HG03575 (cell line): Measurements from ENCODE around the gene STT3B.

Experiments used
- ATAC-seq: cut with Tn5 transposase; IDR thresholded peaks from one replicate; pipeline ENCODE4 v1.9.1; 2021; ENCODE audit not compliant: unreplicated experiment, insufficient number of reproducible peaks, low FRiP score; ENCODE audit errors: extremely low read depth

The STT3B gene

DNA sequence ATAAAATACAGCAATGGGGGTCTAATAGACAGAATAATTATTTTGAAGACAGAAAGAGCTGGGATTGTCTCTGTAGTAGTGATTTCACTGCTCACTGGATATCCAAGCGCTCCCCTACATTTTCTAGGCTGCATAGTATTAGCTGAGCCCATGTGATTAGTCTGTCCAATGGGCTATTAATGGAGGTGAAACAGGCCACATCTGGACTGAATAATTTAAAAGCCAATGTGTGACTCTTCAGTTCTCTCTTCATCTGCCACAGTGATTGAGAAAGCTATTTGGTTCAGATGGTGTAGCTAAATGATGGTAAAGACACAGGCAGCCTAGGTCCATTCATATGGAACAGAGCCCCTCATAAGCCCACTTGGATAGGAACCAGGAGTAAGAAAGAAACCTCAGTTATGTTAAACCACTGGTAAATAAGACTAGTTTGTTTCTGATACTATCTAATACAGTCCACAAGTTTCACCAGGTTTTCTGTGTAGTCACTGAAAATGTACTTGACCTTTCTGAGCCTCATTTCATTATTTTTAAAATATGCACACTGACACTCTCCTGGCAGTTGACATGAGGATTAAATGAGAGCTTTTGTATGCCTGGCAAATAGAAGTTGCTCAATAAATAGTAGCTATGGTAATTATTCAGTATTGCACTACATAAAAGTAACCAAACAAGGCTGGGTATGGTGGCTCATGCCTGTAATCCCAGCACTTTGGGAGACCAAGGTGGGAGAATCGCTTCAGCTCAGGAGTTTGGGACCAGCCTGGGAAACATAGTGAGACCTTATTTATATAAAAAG lies 17.0 kb upstream of the STT3B start:
- no peak for ATAC-seq

DNA sequence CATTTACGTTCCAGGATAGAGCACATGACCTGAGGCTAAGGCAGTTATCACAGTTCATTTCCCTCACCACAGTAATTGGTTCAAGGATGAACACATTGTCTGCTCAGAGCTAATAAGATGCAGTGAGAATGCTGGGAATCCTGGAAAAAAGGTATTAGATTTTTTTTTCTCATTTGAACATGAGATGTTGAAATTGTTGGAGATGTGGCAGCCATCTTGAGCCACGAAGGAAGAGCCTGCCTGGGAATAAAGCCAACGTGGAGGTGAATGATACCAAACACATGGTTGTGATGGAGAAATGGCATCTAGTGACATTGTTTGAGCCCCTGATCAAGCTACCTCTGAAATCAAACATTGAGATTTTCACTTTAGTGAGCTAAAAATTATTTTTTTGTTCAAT lies 16.0 kb upstream of the STT3B start:
- no peak for ATAC-seq

DNA sequence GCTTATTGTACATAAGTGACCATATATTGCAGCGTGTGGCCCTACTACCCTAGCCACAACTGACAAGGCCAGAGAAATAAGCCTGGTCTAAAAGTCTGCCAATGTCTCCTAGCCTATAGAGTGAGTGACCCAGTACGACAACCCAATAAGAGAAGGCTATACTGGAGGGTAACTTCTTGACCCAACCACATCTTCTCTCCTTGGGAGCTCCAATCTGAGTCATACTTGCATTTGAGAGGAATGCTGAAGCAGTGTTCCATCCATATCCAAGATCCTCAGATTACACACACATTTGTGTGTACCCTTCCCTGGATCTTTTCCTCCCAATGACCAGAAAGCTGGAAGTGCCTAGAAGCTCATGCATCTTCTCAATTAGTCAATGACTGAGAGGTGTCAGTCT lies 11.3 kb upstream of the STT3B start:
- no peak for ATAC-seq

DNA sequence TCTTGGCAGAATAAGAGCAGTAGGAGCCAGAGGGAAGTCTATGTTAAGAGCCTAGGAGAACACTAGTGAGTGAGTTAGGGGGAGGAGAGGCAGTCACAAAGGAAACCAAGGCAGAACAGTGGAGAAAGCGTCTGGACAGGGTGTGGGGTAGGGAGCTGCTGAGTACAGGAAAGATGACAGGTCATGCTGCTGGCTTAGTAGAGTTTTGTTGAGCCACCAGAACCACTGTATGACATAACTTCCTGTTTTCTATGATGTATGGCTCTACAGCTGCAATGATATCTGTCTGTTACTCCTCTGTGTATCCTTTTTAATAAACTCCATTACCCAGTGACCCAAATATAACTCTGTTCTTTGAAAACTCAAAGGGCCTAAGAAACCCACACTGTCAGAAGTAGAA lies 10.6 kb upstream of the STT3B start:
- ATAC-seq: no peak

DNA sequence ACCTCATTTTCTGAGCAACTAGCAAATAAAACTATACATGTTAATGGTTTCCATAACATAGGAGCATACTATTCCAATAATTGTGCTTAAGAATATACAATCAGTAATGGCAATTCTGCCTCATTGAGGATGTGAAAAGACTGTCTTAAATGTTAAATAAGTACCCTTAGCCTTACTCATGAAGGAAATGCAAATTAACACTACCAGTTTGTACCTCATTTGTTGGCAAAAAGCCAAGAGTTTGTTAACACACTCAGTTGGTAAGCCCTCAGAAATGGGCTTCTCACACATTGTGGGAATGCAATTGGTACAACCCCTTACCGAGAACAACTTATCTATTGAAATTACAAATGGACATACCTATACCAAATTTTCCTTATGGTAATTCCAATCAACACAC lies 9.2 kb upstream of the STT3B start:
- ATAC-seq: no peak

DNA sequence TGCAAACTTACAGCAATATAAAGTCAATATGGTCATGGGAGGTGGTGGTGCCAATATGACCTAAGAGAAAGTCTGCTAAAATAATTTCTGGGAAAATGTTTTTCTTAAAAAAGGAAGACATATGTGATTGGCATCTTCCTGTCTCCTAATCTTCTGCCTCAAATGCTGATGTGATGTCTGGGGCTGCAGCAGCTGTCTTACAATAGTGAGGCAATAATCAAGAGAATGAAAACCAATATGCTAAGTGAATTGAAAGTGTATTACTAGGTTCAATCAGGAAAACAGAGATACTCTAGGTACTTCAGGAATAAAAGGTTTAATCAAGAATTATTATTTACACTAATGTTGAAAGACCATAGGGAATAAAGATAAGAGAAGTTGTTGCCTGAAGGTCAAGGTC lies 7.2 kb upstream of the STT3B start:
- ATAC-seq: no peak

DNA sequence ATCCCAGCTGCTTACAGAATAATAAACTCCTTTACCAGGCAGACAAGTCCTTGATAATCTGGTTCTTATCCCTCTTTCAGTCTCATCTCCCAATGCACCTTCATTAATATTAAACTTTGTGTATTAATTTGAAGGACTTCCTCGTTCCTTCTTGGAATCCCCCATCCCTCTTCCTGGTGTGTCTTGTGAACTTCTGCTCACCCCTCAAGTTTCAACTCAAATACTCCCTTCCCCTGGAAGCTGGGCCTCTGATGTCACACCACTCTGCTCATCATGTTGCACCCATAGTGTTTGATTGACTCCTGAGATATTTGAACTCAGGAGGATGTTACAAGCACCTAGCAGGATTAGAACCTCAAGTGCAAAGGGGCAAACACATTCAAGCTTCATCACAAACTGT lies 3.3 kb upstream of the STT3B start:
- no peak for ATAC-seq

DNA sequence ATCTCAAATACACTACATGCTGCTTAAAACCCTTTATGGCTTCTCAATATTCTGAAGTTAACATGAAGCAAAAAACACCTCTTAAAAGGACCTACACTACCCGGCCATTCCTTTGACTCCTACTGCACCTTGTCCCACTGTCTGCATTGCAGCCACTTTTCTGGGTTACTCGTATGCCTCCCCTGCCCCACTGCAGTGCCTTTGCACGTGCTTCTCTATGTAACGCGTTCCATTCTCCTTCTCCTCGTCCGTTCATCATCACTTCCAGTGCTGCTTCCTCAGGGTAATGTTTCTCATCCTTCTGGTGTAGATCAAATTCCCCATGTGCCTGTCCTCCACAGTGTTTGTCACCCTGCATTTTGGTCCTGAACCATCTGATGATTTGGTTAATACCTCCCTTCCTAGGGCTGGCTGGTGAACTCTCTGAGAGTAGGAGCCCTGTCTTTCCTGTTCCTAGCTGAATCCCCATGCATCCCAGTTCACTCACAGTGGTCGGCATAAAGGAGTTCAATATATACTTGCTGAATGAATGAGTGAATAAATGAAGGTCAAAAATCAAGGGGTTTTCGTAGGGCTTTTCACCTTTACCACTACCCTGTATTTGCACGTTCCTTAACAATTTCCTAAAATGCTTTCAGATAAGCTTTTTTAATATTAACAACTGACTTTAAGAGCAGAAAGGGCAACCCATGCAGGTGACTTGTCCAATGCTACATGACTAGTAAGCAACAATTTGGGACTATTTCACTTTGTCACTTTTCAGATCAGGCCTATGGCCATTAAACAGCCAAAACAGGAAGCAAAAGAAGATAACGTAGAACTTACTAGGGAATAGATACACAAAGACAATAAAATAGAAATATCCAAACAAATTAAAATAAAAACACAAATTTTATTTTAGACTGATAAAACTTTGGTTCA lies 2.4 kb upstream of the STT3B start:
- ATAC-seq: no peak

DNA sequence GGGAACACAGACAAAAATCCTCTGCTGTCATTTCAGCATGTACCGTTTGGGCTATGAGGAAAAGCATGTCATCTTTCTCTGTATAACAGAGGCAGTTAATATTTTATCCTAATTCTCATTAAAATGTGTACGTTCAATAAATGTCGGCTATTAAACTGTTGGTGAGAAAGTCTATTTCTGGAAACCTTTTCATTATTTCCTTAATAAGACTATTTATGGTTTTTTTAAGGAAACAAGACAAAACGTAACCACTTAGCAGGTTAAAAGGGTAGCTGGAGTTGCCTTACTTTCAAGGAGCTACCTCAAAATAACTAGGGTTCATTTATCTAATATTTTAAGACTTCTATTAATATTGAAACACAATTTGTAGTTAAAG lies 1.8 kb upstream of the STT3B start:
- ATAC-seq: no peak

DNA sequence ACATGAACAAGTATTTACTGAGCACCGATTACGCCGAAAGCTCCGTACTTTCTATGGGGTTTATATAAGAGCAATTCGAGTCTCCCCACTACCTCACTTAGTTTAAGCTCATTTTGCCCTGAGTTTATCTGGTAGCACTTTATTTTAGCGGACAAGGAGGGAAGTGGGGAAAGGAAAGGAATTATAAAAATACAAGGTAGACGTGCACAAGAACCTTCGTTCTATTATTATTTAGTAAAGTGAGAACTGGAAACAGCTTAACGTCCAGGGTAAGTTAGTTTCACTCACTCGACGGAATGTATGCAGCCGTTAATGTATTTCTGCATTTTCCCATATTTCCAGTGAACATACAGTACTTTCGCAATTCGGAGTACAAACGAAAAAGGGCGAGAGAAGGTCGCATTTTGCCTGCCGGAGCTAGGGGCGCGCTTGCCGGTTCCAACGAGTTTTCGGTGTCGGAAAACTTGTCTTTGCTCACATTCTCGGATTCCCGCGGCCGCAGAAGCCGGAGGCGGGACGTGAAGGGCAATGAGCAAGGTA lies 1.2 kb upstream of the STT3B start:
- ATAC-seq: no peak

DNA sequence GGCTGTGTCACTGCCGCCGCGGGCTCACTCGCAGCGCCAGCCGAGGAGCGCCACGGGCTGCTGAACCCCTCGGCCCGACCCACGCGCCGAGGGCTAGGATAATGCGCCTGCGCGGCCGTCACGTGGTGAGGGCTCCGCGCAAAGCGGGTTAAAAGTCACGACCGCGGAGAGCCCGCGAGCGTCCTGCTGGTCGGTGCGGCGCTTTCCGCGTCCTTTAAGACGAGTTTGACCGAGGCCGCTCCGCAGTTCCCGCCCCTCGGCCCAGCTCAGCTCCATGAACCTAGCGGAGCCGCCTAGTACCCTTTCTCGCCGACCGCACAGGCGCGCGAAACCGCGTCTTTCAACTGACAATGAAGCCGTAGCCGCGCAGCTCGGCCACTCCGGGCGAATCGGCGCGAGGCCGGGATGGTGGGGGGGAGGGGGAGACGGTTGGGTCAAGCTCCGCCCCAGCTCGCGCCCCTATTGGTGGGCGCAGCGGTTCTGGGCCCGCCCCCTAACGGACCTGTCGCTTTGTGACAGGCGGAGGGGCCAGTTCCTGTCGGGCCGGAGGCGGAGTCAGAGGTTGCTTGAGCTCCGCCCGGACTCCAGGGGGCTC lies 636 bp upstream of the STT3B start:
- peak; percentile 72 for ATAC-seq

DNA sequence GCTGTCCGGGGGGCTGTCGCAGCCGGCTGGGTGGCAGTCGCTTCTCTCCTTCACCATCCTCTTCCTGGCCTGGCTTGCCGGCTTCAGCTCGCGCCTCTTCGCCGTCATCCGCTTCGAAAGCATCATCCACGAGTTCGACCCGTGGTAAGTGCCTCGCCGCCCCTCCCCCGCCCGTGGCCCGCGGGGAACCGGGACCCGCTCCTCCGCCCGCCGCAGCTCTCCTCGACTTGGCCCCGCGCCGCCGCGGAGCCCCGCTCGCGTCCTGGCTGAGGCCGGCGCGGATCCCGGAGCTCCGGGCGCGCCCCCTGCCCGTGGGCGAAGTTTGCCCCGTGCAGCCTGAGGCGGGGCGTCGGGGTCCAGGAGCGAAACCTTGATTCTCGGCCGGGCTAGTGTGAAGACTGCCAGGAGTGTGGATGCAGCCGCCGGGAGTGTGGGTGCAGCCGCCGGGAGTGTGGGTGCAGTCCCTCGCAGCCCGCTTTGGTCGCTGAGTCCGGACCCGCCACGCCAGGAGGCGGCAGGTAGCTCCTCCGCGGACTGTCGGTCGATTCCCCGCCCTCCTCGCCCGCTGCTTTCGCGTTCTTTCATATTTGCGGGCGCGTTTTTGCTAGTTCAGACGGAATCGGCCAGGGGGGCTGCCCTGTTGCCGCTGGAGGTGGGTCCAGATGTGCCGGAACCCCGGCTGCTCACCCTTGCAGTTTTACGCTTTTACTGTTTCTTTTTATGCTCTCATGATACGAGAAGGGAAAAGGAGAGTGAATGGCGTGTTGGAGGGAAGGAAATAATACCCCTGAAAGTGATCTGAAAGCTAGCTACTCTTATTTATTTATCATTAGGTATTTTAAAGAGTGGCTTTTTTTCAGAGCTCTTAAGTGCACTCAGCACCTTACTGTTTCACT lies 692 bp downstream of the STT3B start:
- ATAC-seq: no peak

DNA sequence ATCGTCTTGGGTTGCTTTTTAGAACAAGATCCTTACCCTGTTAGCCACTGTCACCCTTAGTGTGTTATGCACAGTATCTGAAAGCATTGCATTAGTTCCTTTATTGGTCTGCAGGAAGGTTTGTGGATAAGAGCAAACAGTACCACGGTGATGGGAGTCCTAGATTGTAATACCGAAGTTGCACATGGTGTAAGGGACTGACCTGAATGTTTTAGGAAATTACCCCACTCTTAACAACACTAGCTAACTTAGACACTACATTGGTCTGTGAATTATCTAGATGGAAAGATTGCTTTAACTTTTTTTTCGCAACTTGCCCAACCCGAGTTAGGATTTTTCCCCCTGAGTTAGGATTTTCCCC lies 1.3 kb downstream of the STT3B start:
- ATAC-seq: no peak

DNA sequence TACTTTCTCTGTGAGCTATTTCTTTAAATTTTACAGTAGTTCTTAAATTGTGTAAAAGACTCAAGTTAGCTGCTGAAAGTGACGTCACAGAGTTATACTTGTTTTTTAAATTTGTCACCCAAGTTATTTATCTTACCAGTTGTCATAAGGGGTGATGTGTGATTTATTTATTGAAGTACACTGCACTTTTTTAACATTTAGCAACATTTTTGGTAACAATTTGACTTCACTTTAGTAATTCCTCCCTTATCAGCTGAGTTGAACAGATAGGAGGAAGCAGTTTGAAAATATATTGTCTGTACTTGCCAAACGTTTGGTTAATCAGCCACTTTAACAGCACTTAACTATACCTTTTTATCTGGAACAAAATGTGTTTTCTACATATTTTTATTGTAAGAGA lies 3.8 kb downstream of the STT3B start:
- no peak for ATAC-seq

DNA sequence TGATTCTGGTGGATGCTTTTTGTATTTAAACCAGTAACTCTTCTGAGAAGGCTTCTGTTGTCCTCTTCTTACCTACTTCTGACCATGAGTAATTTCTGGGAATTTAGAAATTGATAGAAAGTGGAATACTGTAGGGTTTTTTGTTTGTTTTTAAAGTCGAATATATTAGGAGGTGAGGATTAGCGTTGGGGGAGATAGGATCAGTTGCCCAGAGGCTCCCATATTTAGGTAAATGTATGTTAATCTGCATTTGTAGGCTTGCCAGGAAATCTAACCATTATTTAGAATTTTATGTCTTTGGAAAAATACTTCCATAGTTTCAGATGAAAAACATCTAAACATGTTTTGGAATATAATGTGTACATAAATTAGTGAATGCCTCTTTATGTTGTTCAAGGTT lies 6.1 kb downstream of the STT3B start:
- no peak for ATAC-seq

DNA sequence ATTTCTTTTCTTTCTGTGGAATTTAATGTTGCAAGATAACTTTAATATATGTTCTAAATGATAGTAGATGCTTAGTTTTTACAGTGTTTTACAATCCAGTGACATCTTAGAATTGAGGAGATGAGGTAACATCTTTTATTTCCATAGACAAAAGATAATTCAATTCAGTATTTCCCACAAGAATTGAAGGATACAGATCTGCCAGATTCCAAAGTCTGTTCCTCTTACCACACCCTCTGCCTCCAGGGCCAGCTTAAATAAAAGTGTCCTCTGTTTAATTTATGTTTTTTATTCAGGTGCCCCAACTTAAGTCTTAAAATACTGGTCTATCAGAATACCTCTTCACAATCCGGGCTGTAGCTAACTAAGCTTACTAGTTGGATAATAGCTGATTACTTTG lies 6.5 kb downstream of the STT3B start:
- ATAC-seq: no peak

DNA sequence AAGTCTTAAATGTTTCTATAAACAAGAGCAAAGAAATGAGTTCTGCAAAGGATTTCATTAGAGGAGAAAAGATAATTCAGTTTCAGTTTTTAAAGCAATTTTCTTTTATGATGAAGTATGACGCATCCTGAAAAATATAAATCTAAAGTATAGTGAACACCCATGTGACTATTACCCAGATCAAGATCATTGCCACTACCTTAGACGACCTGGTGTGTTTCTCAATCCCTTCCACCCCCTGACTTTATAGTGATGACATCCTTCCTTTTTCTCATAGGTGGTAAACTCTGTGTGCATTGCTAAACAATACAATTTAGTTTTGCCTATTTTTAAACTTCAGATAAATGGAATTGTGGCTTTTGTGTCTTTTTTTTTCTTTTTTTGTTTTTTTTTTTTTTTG lies 8.4 kb downstream of the STT3B start:
- ATAC-seq: no peak

DNA sequence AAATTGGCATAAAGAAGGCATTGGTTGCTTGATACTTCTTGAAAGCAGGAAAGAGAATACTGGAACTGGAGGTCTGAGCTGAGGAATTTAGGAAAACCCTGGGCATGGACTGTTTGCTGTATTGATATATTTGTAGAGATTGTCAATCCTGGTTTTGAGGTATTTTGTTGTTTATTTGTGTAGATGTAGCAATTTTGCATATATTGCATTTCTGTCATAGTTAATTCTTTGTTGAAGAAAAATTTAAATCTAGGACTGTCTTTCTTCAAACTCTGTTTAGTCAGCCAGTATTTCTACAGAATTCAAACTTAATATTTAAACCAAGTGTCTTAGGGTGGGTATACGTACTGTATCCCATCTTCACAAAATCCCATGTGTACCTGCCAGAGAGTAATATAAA lies 9.5 kb downstream of the STT3B start:
- no peak for ATAC-seq

DNA sequence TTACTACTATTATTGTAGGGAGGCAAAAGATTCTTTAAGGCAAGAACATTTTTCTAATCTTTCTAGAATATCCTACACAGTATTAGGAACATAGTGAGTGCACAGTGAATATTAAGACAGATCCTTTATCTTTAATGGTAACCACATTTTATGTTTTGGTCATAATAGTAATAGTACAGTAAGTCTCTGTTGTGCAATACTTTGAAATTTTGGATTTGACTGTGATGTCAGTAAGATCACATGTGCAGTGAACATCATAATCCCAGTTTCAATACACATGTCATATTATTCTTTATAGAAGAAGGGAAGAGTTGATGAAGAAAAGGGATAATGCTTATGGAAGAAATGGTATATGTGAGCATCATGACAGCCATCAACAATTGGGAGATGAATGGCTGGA lies 10.7 kb downstream of the STT3B start:
- ATAC-seq: no peak
